T-helper 9 cell (primary cell): ENCODE data around the gene LRRC4C.

Experiments
- DNase-seq: peaks from one replicate; pipeline ENCODE4 v3.0.0-alpha.2; 2020

LRRC4C gene

GRCh38 chr11:40139536-40139935 lies 1319.9 kb downstream of the LRRC4C start:
- DNase-seq = no peak

- no peak for DNase-seq
Observed at GRCh38 chr11:40139066-40139465, 1320.4 kb downstream of the LRRC4C start.

- DNase-seq = no peak
Observed at GRCh38 chr11:40134820-40135570, 1324.5 kb downstream of the LRRC4C start.

GRCh38 chr11:40133498-40133897 lies 1326.0 kb downstream of the LRRC4C start:
- no peak for DNase-seq

GRCh38 chr11:40132912-40133311 lies 1326.5 kb downstream of the LRRC4C start:
- no peak for DNase-seq

- DNase-seq = no peak
Observed at GRCh38 chr11:40130427-40130826, 1329.0 kb downstream of the LRRC4C start.

- no peak for DNase-seq
Observed at GRCh38 chr11:40129266-40129665, 1330.2 kb downstream of the LRRC4C start.

GRCh38 chr11:40125054-40125453 lies 1334.4 kb downstream of the LRRC4C start:
- DNase-seq = no peak

- DNase-seq = no peak
Observed at GRCh38 chr11:40119661-40120060, 1339.8 kb downstream of the LRRC4C start.

- DNase-seq = no peak
Observed at GRCh38 chr11:40118780-40119179, 1340.7 kb downstream of the LRRC4C start.

GRCh38 chr11:40118026-40118425 lies 1341.4 kb downstream of the LRRC4C start:
- DNase-seq = no peak

GRCh38 chr11:40104941-40105550 lies 1354.4 kb downstream of the LRRC4C start:
- DNase-seq = no peak

- no peak for DNase-seq
Observed at GRCh38 chr11:40100781-40101180, 1358.7 kb downstream of the LRRC4C start.

GRCh38 chr11:40100162-40100553 lies 1359.3 kb downstream of the LRRC4C start:
- no peak for DNase-seq

- no peak for DNase-seq
Observed at GRCh38 chr11:40099426-40100161, 1359.9 kb downstream of the LRRC4C start.

GRCh38 chr11:40095446-40095845 lies 1364.0 kb downstream of the LRRC4C start:
- no peak for DNase-seq

GRCh38 chr11:40094954-40095353 lies 1364.5 kb downstream of the LRRC4C start:
- DNase-seq = no peak

GRCh38 chr11:40080434-40080833 lies 1379.0 kb downstream of the LRRC4C start:
- DNase-seq = no peak
